H1 (cell line): ENCODE results near the gene SCAMP5. TPM values are rescaled to one million over a fixed set of nuclear protein-coding genes. Genes with fewer than 3 reads are reported as not detected.

Experiments used
- CBX8 ChIP-seq: fragments of 300-800, 300-1000 bp; sonication (generic); IDR thresholded peaks from 2 replicates; pipeline ENCODE4 v1.7.1; 2016; ENCODE audit warnings: low read depth, low read length, borderline replicate concordance
- SIX5 ChIP-seq: IDR thresholded peaks from 2 replicates; pipeline ENCODE4 v1.6.1; 2011; ENCODE audit warnings: mild to moderate bottlenecking, low read depth, low read length
- SP4 ChIP-seq: IDR thresholded peaks from 2 replicates; pipeline ENCODE4 v1.6.1; 2012; ENCODE audit warnings: low read length, inconsistent platforms
- polyA plus RNA-seq, 7 experiments: library from polyadenylated mRNA; depleted of rRNA in 3 of 7; stranded (reverse) in 5 of 7; unstranded in 2 of 7; fragments of >200 nt in 5 of 7; fragments of 200-250 nt in 2 of 7; gene quantifications; 1 replicate in 5 of 7; 2 replicates in 1 of 7; 4 replicates in 1 of 7; pipeline versions ENCODE4 v1.2.1 to v1.2.3, GENCODE V29; 2011 to 2013; ENCODE audit warnings: missing spikeins in 2 of 7, mixed read lengths in 2 of 7
- total RNA-seq: library from RNA; stranded (reverse); fragmentation: NEBNext Ultra II Directional; extraction: Animal tissue kit (Norgen Biotek cat#: 25700); gene quantifications from 2 replicates; pipeline ENCODE4 v1.2.1, GENCODE V29; 2021

The SCAMP5 gene
- total and polyA plus RNA-seq, 2 of the 8 experiments (the other 6 are each of a cell fraction or from before 2014, with no cell fraction given) = 55.4 to 94.7 TPM

GRCh38 chr15:75031848-75032247 is 36.5 kb downstream of the SCAMP5 start (continued):
- no peak for TF ChIP-seq SIX5
- TF ChIP-seq CBX8 = no peak
- no peak for TF ChIP-seq SP4
